ENCODE measurements around the gene BEAN1.

DNA sequence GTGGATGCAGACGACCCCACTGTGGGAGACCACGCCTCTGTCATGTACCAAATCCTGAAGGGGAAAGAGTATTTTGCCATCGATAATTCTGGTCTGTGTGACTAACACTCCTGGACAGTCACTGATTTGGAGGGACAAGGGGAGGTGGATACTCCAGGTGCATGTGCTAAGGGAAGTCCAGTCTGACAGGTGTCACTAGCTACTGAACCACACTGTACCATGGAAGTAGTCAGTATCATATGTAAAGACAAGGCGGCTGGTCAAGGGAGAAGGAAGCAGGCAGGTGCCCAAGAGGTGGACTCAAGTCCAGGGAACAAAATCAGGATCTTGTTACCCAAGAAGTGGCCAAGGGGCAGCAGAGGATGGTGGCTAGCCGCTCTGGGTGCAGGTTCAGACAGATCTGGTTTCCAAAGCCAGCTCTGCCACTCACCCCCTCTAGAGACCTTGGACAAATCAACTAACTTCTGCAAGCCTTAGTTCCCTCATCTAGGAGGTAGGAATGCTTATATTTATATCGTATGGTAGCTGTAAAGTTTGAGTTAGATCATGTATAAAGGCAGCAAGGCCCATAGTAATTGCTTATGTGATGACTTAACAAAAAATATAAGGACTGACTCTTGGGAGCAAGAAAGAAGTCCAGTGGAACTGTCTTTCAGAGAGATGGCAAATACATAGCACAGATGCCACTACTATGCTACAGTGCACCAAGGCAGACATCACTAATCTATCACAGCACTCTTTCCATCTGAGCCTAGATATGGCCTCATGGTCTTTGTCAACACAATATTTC lies 38.5 kb upstream of the BEAN1 start:
- TF ChIP-seq, protein P1, sequence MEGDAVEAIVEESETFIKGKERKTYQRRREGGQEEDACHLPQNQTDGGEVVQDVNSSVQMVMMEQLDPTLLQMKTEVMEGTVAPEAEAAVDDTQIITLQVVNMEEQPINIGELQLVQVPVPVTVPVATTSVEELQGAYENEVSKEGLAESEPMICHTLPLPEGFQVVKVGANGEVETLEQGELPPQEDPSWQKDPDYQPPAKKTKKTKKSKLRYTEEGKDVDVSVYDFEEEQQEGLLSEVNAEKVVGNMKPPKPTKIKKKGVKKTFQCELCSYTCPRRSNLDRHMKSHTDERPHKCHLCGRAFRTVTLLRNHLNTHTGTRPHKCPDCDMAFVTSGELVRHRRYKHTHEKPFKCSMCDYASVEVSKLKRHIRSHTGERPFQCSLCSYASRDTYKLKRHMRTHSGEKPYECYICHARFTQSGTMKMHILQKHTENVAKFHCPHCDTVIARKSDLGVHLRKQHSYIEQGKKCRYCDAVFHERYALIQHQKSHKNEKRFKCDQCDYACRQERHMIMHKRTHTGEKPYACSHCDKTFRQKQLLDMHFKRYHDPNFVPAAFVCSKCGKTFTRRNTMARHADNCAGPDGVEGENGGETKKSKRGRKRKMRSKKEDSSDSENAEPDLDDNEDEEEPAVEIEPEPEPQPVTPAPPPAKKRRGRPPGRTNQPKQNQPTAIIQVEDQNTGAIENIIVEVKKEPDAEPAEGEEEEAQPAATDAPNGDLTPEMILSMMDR (conservative IDR thresholded peaks at IDR 0.05; ENCODE audit: low read depth in 2 of 2): no peak
- TF ChIP-seq EZH2 (IDR thresholded peaks at IDR 0.05; ENCODE audit: low read depth, unreplicated experiment): no peak
- TF ChIP-seq, protein P2, sequence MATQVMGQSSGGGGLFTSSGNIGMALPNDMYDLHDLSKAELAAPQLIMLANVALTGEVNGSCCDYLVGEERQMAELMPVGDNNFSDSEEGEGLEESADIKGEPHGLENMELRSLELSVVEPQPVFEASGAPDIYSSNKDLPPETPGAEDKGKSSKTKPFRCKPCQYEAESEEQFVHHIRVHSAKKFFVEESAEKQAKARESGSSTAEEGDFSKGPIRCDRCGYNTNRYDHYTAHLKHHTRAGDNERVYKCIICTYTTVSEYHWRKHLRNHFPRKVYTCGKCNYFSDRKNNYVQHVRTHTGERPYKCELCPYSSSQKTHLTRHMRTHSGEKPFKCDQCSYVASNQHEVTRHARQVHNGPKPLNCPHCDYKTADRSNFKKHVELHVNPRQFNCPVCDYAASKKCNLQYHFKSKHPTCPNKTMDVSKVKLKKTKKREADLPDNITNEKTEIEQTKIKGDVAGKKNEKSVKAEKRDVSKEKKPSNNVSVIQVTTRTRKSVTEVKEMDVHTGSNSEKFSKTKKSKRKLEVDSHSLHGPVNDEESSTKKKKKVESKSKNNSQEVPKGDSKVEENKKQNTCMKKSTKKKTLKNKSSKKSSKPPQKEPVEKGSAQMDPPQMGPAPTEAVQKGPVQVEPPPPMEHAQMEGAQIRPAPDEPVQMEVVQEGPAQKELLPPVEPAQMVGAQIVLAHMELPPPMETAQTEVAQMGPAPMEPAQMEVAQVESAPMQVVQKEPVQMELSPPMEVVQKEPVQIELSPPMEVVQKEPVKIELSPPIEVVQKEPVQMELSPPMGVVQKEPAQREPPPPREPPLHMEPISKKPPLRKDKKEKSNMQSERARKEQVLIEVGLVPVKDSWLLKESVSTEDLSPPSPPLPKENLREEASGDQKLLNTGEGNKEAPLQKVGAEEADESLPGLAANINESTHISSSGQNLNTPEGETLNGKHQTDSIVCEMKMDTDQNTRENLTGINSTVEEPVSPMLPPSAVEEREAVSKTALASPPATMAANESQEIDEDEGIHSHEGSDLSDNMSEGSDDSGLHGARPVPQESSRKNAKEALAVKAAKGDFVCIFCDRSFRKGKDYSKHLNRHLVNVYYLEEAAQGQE (IDR thresholded peaks at IDR 0.05; ENCODE audit: unreplicated experiment): no peak
- TF ChIP-seq ZNF114 (CRISPR knock-in tag; IDR thresholded peaks at IDR 0.05): no peak
- TF ChIP-seq, protein P3, sequence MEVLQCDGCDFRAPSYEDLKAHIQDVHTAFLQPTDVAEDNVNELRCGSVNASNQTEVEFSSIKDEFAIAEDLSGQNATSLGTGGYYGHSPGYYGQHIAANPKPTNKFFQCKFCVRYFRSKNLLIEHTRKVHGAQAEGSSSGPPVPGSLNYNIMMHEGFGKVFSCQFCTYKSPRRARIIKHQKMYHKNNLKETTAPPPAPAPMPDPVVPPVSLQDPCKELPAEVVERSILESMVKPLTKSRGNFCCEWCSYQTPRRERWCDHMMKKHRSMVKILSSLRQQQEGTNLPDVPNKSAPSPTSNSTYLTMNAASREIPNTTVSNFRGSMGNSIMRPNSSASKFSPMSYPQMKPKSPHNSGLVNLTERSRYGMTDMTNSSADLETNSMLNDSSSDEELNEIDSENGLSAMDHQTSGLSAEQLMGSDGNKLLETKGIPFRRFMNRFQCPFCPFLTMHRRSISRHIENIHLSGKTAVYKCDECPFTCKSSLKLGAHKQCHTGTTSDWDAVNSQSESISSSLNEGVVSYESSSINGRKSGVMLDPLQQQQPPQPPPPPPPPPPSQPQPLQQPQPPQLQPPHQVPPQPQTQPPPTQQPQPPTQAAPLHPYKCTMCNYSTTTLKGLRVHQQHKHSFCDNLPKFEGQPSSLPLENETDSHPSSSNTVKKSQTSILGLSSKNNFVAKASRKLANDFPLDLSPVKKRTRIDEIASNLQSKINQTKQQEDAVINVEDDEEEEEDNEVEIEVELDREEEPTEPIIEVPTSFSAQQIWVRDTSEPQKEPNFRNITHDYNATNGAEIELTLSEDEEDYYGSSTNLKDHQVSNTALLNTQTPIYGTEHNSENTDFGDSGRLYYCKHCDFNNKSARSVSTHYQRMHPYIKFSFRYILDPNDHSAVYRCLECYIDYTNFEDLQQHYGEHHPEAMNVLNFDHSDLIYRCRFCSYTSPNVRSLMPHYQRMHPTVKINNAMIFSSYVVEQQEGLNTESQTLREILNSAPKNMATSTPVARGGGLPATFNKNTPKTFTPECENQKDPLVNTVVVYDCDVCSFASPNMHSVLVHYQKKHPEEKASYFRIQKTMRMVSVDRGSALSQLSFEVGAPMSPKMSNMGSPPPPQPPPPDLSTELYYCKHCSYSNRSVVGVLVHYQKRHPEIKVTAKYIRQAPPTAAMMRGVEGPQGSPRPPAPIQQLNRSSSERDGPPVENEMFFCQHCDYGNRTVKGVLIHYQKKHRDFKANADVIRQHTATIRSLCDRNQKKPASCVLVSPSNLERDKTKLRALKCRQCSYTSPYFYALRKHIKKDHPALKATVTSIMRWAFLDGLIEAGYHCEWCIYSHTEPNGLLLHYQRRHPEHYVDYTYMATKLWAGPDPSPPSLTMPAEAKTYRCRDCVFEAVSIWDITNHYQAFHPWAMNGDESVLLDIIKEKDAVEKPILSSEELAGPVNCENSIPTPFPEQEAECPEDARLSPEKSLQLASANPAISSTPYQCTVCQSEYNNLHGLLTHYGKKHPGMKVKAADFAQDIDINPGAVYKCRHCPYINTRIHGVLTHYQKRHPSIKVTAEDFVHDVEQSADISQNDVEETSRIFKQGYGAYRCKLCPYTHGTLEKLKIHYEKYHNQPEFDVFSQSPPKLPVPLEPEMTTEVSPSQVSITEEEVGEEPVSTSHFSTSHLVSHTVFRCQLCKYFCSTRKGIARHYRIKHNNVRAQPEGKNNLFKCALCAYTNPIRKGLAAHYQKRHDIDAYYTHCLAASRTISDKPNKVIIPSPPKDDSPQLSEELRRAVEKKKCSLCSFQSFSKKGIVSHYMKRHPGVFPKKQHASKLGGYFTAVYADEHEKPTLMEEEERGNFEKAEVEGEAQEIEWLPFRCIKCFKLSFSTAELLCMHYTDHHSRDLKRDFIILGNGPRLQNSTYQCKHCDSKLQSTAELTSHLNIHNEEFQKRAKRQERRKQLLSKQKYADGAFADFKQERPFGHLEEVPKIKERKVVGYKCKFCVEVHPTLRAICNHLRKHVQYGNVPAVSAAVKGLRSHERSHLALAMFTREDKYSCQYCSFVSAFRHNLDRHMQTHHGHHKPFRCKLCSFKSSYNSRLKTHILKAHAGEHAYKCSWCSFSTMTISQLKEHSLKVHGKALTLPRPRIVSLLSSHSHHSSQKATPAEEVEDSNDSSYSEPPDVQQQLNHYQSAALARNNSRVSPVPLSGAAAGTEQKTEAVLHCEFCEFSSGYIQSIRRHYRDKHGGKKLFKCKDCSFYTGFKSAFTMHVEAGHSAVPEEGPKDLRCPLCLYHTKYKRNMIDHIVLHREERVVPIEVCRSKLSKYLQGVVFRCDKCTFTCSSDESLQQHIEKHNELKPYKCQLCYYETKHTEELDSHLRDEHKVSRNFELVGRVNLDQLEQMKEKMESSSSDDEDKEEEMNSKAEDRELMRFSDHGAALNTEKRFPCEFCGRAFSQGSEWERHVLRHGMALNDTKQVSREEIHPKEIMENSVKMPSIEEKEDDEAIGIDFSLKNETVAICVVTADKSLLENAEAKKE (CRISPR knock-in tag; IDR thresholded peaks at IDR 0.05): no peak
- TF ChIP-seq POLR2AphosphoS5 (IDR thresholded peaks at IDR 0.05; ENCODE audit: low read depth): no peak

Measured in GM23338 (cell line).